B cell (primary cell): ENCODE results near the gene SH3GL1.

Source experiments
- EZH2 ChIP-seq: IDR thresholded peaks from 2 replicates; pipeline ENCODE4 v1.6.1; 2012; ENCODE audit warnings: borderline replicate concordance, low read depth, mild to moderate bottlenecking, moderate library complexity, low read length; ENCODE audit not compliant: insufficient read depth, poor library complexity, severe bottlenecking
- TF ChIP-seq, protein P1 (sequence below): fragments of 200-600 bp; IDR thresholded peaks from one replicate; pipeline ENCODE4 v1.8.0; 2022; ENCODE audit warnings: antibody characterized with exemption, mild to moderate bottlenecking

- TF ChIP-seq, protein P1, sequence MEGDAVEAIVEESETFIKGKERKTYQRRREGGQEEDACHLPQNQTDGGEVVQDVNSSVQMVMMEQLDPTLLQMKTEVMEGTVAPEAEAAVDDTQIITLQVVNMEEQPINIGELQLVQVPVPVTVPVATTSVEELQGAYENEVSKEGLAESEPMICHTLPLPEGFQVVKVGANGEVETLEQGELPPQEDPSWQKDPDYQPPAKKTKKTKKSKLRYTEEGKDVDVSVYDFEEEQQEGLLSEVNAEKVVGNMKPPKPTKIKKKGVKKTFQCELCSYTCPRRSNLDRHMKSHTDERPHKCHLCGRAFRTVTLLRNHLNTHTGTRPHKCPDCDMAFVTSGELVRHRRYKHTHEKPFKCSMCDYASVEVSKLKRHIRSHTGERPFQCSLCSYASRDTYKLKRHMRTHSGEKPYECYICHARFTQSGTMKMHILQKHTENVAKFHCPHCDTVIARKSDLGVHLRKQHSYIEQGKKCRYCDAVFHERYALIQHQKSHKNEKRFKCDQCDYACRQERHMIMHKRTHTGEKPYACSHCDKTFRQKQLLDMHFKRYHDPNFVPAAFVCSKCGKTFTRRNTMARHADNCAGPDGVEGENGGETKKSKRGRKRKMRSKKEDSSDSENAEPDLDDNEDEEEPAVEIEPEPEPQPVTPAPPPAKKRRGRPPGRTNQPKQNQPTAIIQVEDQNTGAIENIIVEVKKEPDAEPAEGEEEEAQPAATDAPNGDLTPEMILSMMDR, result no peak
- no peak for TF ChIP-seq EZH2
Measured at GRCh38 chr19:4365341-4365740, 35.0 kb downstream of the SH3GL1 start.
